Ramos (cell line): Measurements from ENCODE around the gene PCCB.
"Not testable (repeated sequence)": the region's sequence is repeated elsewhere in the genome, so short reads cannot be mapped to it uniquely, and the experiment has no call there.

ENCODE experiments used
- in situ Hi-C: fragments of 300-500 bp; cut with MboI; formaldehyde crosslinking; loops from one replicate; pipeline ENCODE4 v1.14.3; 2022; ENCODE audit warnings: low sequenced_read_pairs; ENCODE audit not compliant: unreplicated experiment

Gene PCCB

DNA sequence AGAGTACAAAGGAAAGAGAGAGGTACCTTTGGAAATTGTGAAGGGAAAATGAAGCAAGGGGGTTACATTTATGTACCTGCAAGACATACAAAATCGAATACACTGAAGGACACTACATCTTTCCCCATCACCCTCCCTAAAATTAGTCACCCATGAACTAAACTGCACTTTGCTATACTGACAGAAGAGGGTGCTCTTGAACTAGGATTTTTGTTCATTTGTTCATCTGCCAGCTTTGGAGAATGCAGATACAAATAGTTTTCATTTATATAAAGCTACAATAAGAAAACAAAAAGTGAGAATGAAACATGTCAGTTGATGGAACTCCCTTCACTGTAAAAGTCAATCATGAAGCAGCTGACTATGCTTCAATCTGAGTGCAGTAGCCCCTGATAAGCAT is 55.7 kb downstream of the PCCB start:
- in situ Hi-C loops, result no loop called here

DNA sequence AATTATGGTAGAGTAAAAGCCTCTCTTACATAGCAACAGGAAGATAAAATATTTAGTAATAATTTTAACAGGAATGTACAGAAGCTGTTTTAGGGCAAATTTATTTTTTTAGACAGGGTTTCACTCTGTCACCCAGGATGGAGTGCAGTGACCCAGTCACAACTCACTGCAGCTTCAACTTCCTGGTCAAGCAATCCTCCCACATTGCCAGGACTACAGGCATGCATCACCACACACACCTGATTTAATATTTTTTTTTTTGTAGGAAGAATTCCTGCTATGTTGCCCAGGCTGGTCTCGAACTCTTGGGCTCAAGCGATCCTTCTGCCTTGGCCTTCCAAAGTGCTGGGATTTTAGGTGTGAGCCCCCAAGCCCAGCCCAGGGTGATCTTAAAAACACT is 61.1 kb downstream of the PCCB start:
- in situ Hi-C loops, result no loop called here

DNA sequence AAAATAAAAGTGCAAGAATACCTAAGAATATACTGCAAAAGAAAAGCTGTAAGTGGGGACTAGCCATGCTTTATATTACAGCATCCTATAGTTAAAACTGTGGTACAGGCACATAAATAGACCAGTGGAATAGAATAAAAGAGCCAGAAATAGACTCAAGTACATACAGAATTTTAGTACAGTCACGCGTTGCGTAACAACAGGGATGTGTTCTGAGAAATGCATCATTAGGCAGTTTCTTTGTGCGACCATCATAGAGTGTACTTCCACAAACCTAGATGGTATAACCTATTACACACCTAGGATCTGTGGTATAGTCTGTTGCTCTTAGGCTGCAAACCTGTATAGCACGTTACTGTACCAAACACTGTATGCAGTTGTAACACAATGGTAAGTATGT is 61.8 kb downstream of the PCCB start:
- in situ Hi-C loops, result no loop called here

DNA sequence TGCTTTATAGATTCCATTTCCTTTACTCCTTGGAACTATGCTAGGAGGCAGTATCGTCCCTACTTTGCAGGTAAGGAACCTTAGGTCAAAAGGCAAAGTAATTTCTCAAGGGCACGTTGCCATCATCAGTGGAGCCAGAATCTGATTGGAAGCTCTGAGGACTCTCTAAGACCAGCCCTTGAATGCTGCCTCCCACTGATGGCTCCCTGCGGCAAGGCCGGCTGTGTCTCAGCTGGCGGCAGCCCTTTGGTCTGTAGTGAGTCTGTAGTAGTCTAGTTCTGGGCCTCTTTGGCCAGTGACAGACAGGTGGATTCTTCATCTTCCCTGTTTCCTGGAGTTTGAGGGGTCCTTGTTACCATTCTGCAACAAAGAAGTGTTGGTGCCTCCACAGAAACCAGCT is 76.2 kb downstream of the PCCB start:
- in situ Hi-C loops, result no loop called here

DNA sequence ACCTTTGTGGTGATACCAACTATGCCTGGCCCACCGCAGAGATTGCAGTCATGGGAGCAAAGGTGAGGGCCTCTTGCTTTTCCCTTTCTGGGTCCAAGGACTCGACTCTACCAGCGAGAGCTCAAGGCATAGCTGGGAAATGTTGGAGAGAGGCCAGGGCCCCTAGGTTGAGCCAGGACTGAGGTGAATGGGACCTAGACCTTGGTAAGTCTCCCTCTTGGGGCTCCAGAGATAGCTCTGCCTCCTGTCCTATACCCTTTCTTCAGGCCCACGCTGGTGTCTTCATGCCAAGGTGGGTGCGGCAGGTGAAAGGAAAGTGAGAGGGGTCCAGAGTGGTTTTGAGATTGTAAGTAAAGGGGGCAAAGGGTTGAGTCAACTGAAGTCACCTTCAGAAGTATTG is 77.5 kb downstream of the PCCB start:
- in situ Hi-C loops, result no loop called here

DNA sequence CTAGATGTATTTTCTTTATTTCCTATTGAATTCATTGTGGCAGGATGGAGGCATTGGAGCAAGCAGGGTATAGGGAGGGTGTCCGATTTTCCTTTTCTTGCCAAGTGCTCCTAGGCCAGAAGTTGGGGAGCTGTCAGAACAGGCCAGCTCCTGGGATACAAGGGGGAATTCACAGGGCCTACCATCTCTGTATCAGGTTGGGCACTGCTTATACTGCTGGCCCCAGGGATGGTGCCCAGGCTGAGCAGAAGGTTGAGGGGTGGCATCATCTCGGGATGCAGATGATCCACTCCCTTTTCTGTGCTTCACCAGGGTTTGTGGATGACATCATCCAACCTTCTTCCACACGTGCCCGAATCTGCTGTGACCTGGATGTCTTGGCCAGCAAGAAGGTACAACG is 79.5 kb downstream of the PCCB start:
- in situ Hi-C loops, result no loop called here

DNA sequence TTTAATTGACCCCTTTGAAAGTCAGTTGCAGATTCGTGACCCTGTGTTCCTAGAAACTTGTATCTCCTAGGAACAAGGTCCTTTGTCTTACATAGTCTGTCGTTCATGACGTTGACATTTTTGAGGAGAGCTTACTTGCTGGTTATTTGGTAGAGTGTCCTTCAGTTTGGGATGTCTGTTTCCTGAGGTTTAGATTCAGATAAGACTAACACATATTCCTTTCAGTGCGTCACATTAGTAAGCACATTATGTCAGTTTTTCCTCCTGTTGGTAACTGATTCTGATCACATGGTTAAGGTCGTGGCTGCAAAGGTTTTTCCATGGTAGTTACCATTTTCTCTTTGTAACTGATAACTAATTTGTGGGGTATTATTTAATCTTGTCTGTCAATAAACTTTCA is 80.8 kb downstream of the PCCB start:
- in situ Hi-C loops, result no loop called here

DNA sequence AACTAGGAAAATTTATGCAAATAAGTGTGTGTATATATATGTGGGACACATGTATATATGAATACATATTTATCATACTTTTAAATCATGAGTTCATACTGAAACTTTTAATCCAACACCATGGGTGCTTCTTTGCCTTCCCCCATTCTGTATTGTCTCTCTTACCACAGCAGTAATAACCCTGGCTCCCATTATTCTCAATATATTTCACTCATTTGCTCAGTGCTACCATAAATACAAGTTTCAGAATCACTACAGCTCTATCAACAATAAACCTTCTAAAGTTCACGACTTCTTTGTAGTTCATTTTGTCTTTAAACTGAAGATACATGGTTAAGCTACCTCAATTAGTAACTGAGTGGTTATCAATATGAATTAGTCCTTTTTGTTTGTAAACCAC is 82.2 kb downstream of the PCCB start:
- in situ Hi-C loops, result no loop called here

DNA sequence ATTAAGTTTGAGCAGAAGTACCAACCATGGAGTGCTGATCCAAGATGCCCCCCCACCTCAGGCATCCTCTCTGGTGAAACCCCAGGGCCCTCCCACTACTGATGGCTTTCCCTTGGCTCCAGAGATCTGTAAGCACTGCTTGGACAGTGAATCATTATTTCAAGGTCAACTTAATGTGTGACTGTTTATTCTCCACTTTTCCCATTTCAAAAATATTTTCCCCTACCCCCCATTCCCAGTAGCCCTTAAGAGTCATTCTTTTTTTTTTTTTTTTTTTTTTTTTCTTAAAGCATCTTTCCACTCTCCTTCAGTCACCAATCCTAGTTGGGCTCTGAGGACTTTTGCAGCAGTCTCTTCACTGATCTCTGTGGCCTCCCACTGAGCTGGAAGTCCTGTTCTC is 82.6 kb downstream of the PCCB start:
- in situ Hi-C loops, result no loop called here

DNA sequence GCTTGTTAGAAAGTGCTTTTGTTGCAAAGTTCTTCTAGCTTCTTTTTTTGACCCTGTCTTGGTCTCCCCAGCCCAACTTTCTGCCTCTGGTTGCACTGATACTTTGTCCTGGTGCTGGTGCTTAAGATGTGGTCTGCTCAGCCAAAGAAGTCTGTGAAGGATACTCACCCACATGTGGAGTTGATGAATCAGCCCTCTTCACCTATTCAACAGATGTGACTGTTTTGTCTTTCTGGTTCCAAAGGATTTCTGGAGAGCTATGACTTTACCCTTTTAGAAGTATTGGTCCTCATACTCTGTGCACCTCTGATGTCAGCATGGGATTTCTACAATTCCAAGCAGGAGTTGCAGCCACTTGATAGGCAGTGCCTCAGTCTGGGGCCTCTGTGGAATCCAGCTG is 84.1 kb downstream of the PCCB start:
- in situ Hi-C loops, result no loop called here

DNA sequence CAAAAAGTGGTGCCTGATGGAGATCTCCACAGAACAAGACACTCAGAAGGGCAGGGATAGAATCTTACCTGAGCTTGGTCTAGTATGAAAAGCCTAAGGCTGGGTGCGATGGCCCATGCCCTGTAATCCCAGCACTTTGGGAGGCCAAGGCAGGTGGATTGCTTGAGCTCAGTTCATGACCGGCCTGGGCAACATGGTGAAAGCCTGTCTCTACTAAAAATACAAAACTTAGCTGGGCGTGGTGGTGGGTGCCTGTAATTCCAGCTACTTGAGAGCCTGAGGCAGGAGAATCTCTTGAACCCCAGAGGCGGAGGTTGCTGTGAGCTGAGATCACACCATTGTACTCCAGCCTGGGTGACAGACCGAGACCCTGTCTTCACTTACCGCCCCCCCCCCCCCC is 84.6 kb downstream of the PCCB start:
- in situ Hi-C loops, result not testable (repeated sequence)

DNA sequence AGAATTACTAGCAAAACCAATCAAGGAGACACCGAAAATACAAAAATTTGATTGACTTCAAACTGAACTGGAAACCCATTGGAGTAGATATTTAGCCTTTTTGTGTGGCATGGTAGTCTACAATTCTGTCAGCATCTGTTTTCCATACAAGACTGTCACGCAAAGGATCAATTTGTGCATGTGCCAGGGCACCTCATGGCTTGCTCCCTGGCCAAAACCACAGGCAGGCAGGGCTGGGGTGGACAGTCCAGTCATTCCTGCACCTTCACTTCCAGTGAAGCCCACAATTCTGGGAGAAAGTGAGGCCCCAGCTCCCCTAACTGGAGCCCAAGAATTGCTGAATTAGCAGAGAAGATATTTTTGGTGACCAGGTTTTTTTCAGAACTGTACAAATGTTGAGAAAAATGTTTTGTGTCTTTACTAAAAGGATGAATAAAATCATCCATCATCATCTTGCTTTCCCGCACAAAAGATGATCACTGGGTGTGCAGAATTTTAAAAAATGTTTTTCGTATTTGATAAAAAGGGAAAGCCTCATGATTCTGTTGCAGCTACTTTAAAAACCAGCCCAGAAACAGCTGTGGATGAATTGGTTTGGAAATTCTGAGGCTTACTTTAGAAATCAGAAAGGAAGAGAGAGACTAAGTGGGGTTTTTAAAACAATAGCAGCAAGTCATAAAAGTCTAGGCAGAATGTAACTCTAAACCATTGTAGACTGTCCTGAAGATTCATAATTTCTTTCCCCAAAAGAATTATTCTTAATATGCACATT is 86.4 kb downstream of the PCCB start:
- in situ Hi-C loops, result no loop called here

DNA sequence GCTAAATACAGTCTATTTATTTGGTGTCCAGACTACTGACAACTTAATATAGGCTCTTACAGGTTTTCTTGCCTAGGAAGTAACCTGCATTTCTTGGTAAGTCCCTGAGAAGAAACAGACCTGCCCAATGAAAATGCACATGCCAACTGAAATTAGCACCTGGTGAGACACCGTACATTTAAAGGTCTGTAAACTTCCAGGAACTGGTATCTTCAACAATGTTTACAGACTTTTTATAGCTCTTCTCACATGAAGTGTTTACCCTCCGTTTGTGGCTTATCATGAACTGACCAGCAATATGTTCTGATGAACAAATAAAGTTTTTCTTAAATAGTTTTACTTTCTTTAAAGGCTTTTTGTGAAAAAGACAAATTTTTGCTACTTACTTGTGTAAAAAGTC is 93.3 kb downstream of the PCCB start:
- in situ Hi-C loops, result no loop called here

DNA sequence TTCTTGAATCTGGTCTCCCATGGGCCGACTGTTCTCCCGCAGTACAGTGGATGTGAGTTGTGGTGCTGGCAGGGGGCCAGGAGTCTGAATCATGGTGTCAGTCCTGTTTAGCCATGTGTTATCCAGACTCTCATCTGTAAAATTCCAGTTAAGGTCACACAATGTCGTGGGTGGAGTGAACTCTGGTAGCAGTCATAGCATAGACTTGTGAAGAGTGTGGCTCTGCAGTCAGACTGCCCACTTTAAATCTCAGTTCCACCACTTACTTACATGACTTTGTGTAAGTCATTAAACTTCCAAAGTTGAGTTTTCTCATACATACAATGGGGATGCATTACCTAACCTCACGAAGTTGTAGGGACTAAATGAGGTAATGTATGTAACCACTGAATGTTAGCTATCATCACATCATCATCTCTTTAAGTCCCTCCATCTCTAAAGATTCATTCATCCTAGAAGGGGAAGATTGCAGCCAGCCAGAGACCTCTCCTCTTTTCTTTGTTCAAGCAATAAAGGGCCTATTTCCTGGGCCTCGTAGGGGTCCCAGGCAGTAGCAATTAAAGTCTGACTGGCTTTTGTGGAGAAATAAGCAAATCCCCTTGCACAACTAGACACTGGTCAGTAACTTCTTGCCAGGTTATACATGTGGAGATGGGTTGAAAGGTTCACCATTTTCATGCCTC is 93.9 kb downstream of the PCCB start:
- in situ Hi-C loops, result no loop called here

DNA sequence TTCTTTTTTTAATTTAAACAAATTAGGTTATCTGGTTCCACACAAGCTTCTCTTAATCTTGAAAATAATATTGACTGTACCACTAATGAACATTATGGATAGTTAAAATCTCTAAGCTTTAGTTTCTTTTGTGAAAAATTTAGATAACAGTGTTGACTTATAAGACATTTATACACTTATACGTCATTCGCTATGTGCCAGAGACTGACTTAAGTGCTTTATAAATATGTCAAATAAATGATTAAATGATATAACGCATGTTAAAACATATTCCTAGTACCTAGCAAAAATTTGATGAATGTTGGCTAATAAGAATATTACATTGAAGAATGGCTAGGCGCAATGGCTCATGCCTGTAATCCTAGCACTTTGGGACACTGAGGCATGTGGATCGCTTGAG is 96.3 kb downstream of the PCCB start:
- in situ Hi-C loops, result no loop called here

DNA sequence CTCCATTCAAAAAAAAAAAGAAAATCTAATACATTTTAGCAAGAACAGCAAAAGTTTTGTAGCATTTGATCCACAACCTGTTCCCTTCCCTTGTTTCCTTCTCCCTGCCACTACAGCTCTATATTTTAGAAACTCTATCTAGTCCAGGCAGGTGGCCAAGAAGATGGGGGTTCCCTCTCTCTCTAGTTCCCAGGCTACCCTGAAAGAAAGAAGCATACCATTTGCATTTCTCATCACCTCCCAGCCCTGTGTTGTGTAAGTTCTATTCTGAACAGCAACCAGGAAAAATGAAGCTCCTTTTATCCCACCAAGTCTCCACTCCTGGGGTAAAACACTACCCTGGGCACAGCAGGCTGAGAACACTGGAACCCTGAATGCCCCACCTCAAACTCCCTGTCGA is 100.0 kb downstream of the PCCB start:
- in situ Hi-C loops, result no loop called here

DNA sequence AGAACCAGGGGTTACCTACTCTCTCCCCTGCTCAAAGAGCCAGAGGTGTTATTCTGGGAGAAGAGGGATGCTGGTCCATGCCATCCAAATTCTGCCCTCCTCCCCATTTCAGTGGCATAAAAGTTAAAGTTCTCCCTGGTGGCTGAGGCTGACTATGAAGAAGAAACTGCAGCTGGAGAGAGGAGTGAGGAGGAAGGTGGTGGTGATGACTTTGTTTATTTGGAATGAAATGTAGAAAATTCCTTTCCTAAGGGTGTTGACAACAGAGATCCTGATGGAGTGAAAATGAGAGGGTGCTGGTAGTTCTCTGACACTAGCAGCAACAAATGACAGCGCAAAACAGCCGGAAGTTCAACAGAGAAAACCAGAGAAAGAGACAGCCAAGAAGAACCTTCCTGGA is 100.4 kb downstream of the PCCB start:
- in situ Hi-C loops, result no loop called here

DNA sequence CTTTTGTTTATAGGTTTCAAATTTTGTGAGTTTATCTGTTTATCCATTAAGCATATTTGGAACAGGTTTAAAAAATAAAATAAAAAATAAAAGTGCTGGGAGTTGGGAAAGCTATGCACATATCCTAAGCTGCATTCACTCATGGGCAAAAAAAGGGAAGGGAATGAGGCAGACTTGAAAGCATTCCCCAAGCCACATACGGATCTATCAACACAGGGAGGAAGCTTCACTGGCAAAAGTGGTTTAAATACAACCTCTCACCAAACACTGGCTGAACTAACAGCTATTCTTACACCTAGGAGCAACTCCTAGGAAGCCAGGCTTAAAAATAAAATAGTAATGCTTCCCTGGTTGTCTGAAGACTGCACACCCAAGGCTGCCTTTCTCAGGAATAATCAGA is 101.2 kb downstream of the PCCB start:
- in situ Hi-C loops, result no loop called here

DNA sequence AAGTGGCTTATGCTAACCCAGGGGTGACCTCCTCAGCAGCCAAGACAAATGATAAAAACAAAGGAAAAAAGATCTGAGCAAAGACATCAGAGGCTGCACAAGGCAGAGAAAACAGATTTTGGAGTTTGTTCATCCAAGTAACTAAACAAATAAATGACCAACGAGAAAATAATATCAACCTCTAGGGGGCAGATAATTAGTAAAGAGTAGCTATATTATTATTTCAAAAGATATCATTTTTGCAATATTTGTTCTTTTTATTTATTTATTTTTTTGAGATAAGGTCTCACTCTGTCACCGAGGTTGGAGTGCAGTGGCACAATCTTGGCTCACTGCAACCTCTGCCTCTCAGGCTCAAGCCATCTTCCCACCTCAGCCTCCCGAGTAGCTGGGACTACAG is 101.8 kb downstream of the PCCB start:
- in situ Hi-C loops, result no loop called here

DNA sequence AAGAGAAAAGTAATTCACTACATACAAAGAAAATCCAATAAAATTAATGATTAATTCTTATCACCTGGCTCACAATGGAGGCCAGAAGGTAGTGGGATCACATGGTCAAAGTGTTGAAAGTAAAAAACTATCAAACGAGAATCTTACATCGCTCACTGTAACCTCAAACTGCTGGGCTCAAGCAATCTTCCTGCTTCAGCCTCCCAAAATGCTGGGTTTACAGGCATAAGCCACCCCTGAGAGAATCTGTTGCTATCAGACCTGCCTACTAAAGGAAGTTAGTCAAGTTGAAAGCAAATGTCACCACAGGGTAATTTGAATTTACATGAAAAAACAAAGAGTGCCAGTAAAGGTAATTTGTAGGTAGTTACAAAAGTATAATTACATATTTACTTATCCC is 103.3 kb downstream of the PCCB start:
- in situ Hi-C loops, result no loop called here

DNA sequence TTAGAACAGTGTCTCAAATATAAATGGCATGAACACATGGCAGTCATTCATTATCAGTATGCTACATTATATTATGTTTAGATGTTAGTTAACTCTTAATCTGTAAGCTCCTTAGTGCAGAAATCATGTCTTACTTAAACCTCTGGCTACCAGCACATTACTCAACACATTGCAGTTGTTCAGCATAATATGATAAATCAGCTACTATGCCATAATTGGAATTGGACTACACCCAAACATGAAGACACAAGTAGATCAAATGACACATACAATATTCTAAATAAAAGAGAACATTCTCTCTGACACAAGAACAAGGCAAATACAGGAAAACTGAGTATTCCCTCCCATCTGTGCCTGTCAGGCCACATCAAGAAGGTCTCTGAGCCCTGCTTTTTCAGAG is 116.1 kb downstream of the PCCB start:
- in situ Hi-C loops, result no loop called here

DNA sequence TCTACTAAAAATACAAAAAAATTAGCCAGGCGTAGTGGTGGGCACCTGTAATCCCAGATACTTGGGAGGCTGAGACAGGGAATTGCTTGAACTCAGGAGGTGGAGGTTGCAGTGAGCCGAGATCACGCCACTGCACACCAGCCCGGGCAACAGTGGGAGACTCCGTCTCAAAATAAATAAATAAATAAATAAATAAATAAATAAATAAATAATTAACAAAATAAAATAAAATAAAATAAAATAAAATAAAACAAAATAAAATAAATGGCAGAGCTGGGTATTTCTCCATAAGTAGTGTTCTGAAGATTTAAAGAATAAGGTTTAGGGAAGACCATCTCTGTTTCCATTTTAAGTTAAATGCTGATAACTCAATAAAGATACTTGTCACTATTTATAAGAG is 125.7 kb downstream of the PCCB start:
- in situ Hi-C loops, result not testable (repeated sequence)
